ENCODE measurements around the gene SLC12A4. TPM values are rescaled to one million over a fixed set of nuclear protein-coding genes. Genes with fewer than 3 reads are reported as not detected.

SLC12A4 gene
- total and polyA plus RNA-seq, 2 of the 13 experiments (the other 11 are each of a cell fraction or from before 2014, with no cell fraction given) = 65.1 to 84.3 TPM

DNA sequence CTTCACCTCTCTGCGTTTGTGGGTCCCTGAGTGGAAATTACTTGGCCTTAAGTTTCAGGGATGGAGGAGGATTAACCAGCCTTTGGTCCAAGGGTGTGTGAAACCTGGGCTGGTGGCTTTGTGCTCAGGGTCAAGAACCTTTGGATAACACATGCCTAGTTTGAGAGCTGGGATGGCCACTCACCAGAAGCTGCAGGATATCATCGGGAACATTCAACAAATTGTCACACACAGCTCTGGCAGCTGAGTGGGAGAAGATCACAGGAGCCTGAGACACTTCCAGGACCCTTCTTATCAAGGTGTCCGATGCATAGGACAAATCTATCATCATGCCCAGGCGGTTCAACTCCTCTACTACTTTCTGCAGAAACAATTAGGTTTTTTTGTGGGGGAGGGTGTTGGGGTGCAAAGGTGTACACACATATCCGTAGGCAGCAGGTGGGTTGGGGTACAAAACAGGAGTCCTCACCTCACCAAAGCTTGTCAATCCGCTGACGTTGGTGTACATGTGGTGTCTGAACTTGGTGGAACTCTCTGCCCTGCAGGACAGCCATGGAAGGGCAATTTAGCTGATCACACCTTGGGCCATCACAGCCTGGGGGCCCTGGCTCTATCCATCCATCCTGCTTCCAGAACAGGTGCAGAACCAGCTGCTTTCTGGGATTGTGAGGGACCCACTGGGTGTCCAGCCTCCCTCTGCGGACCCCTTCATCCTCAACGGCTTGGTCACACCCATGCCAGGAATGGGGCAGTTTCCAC is 9.2 kb upstream of the SLC12A4 start:
- Histone ChIP-seq H3K9ac (ENCODE audit: insufficient read depth, low read depth, low read length) (no peak overlapping the region), H3K79me2 (ENCODE audit: insufficient read depth, low read length) (no peaks in the 10 kb centered on the region), H3K27ac (ENCODE audit: extremely low read length, insufficient read depth, low read length) (no peak overlapping the region), H3K4me2 (ENCODE audit: low read depth, low read length) (no peak overlapping the region), H3K9me3 (ENCODE audit: low read length) (no peaks in the 10 kb centered on the region), H3K4me1 (ENCODE audit: insufficient read depth, low read length) (peaks cover 46% of the 10 kb centered on the region), H3K36me3 (replicated peaks in 1 of 2; ENCODE audit: control insufficient read depth in 1 of 2, insufficient read depth in 2 of 2, low read length in 2 of 2) (no peaks in the 10 kb centered on the region), H2AFZ (ENCODE audit: low read length) (no peak overlapping the region), H3K27me3 (ENCODE audit: control insufficient read depth in 1 of 2, insufficient read depth in 2 of 2, low read length in 2 of 2) (peaks cover 5 to 40% of the 10 kb centered on the region in 2 experiments; a peak in 4 of 5 replicates), H4K20me1 (ENCODE audit: insufficient read depth, low read length) (no peaks in the 10 kb centered on the region), H3K4me3 (replicated peaks in 1 of 3; ENCODE audit: insufficient read depth in 1 of 3, low read depth in 2 of 3, low read length in 3 of 3) (no peak overlapping the region)
- no peak for FAIRE-seq
- DNase-seq (ENCODE audit: low spot score) = no peak
- BruUV-seq (replicated peaks) = no TSS peak
- peak; percentile 66 for ATAC-seq
- intact Hi-C loops (cut with micrococcal nuclease; ENCODE audit: unreplicated experiment) (no loop called here), in situ Hi-C loops (cut with HindIII; ENCODE audit: extremely low pct_ligation_motif_present, low pct_unique_long_range_greater_than_20kb) (no loop called here)
- CTCF ChIA-PET (ENCODE audit: low intra/inter-chr PET ratio, low total read pairs) = no interaction called here
- WGBS (ENCODE audit: low lambda C conversion rate) = 26% methylated on average over 7 of the region's 9 CpGs
- POLR2A ChIA-PET = interaction anchor here (1.0 kb wide), 1 partner anchor 10 kb away, joined by 3 read pairs; no protein-coding TSS in a partner anchor
- TF ChIP-seq SNAPC2 (CRISPR knock-in tag; IDR thresholded peaks at IDR 0.05) (no peak), TBX3 (IDR thresholded peaks at IDR 0.05; ENCODE audit: borderline replicate concordance) (no peak), ZNF354B (CRISPR knock-in tag; IDR thresholded peaks at IDR 0.05) (no peak), ZNF530 (CRISPR knock-in tag; IDR thresholded peaks at IDR 0.05; ENCODE audit: low read depth) (no peak), ATM (IDR thresholded peaks at IDR 0.05; ENCODE audit: borderline replicate concordance) (no peak), GATAD1 (CRISPR knock-in tag; IDR thresholded peaks at IDR 0.05) (no peak), ZNF20 (CRISPR knock-in tag; IDR thresholded peaks at IDR 0.05) (no peak), JUND (CRISPR knock-in tag; IDR thresholded peaks at IDR 0.05) (no peak), MED1 (CRISPR knock-in tag; IDR thresholded peaks at IDR 0.05) (no peak), FOXO1 (CRISPR knock-in tag; IDR thresholded peaks at IDR 0.05) (no peak), ESRRA (CRISPR knock-in tag; IDR thresholded peaks at IDR 0.05; ENCODE audit: low read depth) (no peak)
- TF ChIP-seq, protein P1, sequence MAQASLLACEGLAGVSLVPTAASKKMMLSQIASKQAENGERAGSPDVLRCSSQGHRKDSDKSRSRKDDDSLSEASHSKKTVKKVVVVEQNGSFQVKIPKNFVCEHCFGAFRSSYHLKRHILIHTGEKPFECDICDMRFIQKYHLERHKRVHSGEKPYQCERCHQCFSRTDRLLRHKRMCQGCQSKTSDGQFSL (CRISPR knock-in tag; IDR thresholded peaks at IDR 0.05) = no peak
- TF ChIP-seq, protein P2, sequence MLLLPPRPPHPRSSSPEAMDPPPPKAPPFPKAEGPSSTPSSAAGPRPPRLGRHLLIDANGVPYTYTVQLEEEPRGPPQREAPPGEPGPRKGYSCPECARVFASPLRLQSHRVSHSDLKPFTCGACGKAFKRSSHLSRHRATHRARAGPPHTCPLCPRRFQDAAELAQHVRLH (CRISPR knock-in tag; IDR thresholded peaks at IDR 0.05; ENCODE audit: borderline replicate concordance, low read depth) = no peak
- TF ChIP-seq, protein P3, sequence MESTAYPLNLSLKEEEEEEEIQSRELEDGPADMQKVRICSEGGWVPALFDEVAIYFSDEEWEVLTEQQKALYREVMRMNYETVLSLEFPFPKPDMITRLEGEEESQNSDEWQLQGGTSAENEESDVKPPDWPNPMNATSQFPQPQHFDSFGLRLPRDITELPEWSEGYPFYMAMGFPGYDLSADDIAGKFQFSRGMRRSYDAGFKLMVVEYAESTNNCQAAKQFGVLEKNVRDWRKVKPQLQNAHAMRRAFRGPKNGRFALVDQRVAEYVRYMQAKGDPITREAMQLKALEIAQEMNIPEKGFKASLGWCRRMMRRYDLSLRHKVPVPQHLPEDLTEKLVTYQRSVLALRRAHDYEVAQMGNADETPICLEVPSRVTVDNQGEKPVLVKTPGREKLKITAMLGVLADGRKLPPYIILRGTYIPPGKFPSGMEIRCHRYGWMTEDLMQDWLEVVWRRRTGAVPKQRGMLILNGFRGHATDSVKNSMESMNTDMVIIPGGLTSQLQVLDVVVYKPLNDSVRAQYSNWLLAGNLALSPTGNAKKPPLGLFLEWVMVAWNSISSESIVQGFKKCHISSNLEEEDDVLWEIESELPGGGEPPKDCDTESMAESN (CRISPR knock-in tag; conservative IDR thresholded peaks at IDR 0.05) = no peak
- TF ChIP-seq, protein P4, sequence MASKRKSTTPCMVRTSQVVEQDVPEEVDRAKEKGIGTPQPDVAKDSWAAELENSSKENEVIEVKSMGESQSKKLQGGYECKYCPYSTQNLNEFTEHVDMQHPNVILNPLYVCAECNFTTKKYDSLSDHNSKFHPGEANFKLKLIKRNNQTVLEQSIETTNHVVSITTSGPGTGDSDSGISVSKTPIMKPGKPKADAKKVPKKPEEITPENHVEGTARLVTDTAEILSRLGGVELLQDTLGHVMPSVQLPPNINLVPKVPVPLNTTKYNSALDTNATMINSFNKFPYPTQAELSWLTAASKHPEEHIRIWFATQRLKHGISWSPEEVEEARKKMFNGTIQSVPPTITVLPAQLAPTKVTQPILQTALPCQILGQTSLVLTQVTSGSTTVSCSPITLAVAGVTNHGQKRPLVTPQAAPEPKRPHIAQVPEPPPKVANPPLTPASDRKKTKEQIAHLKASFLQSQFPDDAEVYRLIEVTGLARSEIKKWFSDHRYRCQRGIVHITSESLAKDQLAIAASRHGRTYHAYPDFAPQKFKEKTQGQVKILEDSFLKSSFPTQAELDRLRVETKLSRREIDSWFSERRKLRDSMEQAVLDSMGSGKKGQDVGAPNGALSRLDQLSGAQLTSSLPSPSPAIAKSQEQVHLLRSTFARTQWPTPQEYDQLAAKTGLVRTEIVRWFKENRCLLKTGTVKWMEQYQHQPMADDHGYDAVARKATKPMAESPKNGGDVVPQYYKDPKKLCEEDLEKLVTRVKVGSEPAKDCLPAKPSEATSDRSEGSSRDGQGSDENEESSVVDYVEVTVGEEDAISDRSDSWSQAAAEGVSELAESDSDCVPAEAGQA (IDR thresholded peaks at IDR 0.05; ENCODE audit: low read depth) = no peak
- TF ChIP-seq, protein P4 (CRISPR knock-in tag; IDR thresholded peaks at IDR 0.05; ENCODE audit: borderline replicate concordance) = no peak
